Right ventricle myocardium inferior (tissue), 1 donor: Measurements from ENCODE around the gene RASL10A. TPM values are rescaled to one million over a fixed set of nuclear protein-coding genes. Genes with fewer than 3 reads are reported as not detected.
"Not testable (repeated sequence)": the region's sequence is repeated elsewhere in the genome, so short reads cannot be mapped to it uniquely, and the experiment has no call there.

Experiments
- ATAC-seq: fragments of 200-7000 bp; cut with Tn5 transposase; one replicate; pipeline ENCODE4 v1.9.1; 2020; ENCODE audit warnings: mild to moderate bottlenecking, moderate library complexity
- DNase-seq: peaks from one replicate; pipeline ENCODE4 v3.0.0; 2021; ENCODE audit errors: missing footprints
- intact Hi-C: fragments of 100-400 bp; cut with DNase I; formaldehyde crosslinking; loops from one replicate; pipeline ENCODE4 v1.11.0; 2022
- long read RNA-seq: library from polyadenylated mRNA; unstranded; transcript quantifications from one replicate; pipeline ENCODE4 v2.0.0, GENCODE V29; 2021
- total RNA-seq: library from RNA; stranded (reverse); fragmentation: NEBNext Ultra II Directional; extraction: Animal tissue kit (Norgen Biotek cat#: 25700); gene quantifications from one replicate; pipeline ENCODE4 v1.2.1, GENCODE V29; 2021
- donor health status: DM: no; HTN: yes; CAD: no; lungs with severe emphysema.

Gene RASL10A
- total RNA-seq = 1.1 TPM
- long read RNA-seq, partial matches to known transcripts = 0 of 3 reads
- long read RNA-seq, other reads (novel, unspliced or antisense) = 0 of 3 reads

DNA sequence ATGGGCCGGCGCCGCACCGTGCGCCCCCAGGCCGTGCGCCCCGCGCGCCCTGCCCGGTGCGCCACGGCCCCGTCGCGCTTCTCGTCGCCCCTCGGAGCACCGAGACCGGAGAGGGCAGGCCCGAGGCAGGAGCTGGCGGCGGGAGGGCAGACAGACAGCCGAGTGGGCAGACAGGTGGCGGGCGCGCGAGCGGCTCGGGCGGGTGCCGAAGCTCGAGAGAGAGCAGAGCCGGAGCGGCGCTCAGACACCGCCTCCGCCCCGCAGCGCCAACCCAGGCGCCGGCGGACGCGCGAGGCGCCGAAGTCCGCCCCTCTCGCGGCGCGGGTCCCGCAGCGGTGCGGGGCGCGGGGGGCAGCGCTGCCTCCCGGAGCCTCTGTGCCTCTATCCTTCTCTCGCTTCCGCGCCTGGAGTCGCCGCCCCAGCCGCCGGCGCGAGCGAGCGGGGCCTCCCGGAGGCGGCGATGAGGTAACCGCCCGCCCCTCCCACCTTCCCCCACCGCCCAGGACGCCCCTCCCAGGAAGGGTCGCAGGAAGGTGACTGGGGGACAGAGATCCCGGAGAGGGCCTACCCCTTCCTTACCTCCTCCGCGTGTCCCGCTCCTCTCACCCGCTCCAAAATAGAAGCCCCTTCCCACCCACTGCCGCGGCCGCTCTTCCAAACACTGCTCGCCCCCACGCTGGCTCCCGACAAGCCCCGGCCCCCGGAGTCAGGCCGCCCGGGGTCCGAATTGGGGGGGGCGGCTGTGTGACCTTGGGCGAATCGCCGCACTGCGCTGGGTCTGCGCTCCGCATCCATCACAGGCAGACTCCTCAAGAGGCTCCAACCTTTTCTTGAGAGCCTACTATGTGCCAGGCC is at the start of gene RASL10A:
RASL10A (minus strand) TSS at position 412 of the 855 bp plus-strand sequence. CDS start 451 bp downstream, outside the sequence.
- DNase-seq (no peak), ATAC-seq (no peak)
- intact Hi-C loops = no loop called here

DNA sequence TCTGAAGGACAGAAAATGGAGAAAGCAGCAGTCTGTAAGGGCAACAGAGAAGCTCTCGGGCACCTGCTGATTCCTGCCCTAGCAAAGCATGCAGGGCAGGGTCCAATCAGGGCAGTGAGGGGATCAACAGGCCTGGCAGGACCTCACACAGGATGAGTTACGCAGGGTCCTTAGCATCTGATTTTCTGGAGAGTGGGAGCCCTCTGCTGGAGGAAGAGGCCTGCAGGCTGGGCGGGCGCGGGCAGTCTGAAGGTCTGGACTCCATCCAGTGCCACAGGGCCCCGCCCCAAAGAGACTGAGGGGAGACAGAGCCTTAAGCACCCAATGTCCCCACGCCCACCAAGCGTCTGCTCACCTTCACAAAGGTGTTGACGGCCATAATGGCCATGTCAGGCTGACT is 44.0 kb upstream of the RASL10A start:
- DNase-seq = peak; percentile 72
- peak; percentile 84 for ATAC-seq
- intact Hi-C loops = loop anchor here (1.0 kb wide), 1 partner anchor 53 kb away; the partner anchor contains the start of gene GAS2L1

DNA sequence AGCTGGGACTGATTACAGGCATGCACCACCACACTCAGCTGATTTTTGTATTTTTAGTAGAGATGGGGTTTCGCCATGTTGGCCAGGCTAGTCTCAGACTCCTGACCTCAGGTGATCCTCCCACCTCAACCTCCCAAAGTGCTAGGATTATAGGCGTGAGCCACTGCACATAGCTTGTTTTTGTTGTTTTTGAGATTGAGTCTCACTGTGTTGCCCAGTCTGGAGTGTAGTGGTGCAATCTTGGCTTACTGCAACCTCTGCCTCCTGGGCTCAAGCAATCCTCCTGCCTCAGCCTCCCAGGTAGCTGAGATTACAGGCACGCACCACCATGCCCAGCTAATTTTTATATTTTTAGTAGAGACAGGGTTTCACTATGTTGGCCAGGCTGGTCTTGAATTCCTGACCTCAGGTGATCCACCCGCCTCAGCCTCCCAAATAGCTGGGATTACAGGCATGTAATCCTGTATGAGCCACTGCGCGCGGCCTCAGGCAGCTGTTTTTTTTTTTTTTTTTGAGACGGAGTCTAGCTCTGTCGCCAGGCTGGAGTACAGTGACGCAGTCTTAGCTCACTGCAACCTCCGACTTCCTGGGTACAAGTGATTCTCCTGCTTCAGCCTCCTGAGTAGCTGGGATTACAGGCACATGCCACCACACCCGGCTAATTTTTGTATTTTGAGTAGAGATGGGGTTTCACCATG is 41.8 kb upstream of the RASL10A start:
- intact Hi-C loops, ATAC-seq, DNase-seq: not testable (repeated sequence)

GRCh38 chr22:29353860-29354259 is 38.4 kb upstream of the RASL10A start:
- intact Hi-C loops = no loop called here
- DNase-seq = no peak
- no peak for ATAC-seq

DNA sequence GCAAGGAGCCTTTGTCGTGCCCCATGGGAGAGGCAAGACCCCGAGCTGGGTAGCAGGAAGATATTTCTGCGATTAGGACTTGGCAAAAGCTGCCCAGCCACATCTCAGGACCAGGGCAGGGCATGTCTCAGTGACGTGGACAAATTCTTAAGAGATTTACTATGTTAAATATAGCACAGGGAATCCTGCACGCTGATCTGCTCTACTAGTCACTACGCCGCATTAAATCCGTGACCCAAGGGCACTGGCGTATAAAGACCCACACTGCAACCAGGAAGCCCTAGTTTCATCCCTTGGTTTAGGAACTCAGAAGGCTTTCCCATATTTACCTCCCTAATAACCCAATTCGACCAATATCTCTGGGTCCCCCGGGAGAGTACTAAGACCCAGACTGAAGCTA is 37.8 kb upstream of the RASL10A start:
- intact Hi-C loops = no loop called here
- ATAC-seq = no peak
- DNase-seq = no peak

- DNase-seq = no peak
- intact Hi-C loops = no loop called here
- no peak for ATAC-seq
Measured at GRCh38 chr22:29352778-29353177, 37.3 kb upstream of the RASL10A start.

- no peak for DNase-seq
- intact Hi-C loops = no loop called here
- ATAC-seq = no peak
Measured at GRCh38 chr22:29351891-29352290, 36.4 kb upstream of the RASL10A start.

DNA sequence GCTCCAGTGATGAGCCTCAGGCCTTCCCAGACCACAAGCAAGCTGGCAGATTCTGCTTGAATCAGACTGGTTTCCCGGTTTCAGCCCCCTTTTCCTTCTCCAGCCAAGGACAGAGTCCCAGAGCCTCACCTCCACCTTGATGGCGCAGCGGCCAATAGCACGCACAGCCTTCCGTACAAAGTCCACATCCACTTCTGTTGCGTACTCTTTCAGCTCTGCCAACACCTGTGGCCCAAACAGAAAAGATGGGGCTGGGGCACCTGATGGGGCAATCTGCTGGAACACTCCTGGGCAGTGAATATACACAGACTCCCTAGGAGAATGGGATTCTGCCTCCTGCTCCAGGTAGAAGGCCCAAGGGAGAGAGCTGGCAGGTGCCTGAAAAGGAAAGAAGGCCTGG is 35.5 kb upstream of the RASL10A start:
- intact Hi-C loops = no loop called here
- ATAC-seq = no peak
- DNase-seq = no peak

- no peak for ATAC-seq
- DNase-seq = no peak
- intact Hi-C loops = no loop called here
Measured at GRCh38 chr22:29348956-29349355, 33.5 kb upstream of the RASL10A start.

DNA sequence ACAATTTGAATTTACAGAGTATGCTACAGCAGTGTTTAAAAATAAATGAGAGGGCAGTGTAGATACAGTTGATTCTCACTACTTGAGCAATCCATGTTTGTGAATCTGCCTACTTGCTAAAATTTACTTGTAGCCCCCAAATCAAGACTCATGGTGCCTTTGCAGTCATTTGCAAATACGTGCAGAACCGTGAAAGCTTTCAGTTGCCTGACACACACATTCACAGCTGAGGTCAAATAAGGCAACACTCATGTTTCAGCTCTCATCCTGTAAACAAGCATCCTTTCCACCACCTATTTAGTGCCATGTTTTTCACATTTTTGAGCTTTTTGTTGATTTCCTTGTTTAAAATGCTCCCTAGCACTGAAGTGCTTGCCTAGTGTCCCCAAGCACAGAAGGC is 32.5 kb upstream of the RASL10A start:
- ATAC-seq (no peak), DNase-seq (no peak)
- intact Hi-C loops = no loop called here

GRCh38 chr22:29346659-29347058 is 31.2 kb upstream of the RASL10A start:
- DNase-seq = peak; percentile 62
- intact Hi-C loops = no loop called here

DNA sequence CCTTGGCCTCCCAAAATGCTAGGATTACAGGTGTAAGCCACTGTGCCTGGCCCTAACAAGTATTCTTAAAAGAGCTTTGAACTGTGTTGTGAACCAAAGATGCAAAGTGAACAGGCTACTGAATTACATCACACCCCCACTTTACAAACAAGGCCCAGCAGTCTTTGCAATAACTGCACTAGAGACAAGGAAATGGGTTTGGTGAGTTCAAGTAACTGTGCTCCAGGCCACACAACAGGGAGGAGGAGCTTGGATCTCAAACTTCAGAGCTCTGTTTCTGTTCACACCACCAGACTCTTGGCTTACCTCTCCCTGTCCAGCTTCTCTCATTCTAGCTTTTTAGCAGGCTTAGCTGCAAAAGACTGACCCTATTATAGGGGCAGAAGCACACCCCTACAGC is 30.4 kb upstream of the RASL10A start:
- ATAC-seq = no peak
- intact Hi-C loops = no loop called here
- peak; percentile 15 for DNase-seq

More at GRCh38 chr22:29346659-29347058, 31.2 kb upstream of the RASL10A start:
- no peak for ATAC-seq

- ATAC-seq, DNase-seq, intact Hi-C loops: not testable (repeated sequence)
Measured at GRCh38 chr22:29344889-29345288, 29.4 kb upstream of the RASL10A start.

DNA sequence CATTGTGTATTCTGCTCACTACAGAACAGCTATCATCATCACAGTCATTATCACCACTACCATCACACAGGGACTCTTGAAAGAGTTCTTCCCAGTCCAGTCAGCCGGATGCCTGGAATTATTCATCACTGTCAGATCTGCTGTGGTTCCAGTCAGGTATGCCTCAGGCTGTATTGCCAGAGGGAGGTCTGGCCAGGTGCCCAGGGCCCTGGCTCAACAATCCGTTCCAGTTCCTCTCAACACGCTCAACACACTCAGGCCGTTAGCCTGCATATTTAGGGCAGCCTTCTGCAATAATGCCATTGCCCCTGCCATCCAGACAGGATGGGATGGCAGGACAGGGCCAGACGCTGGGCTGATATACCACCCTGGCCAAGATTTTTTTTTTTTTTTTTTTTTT is 28.6 kb upstream of the RASL10A start:
- peak; percentile 80 for DNase-seq
- intact Hi-C loops = no loop called here
- ATAC-seq = peak; percentile 77

- ATAC-seq (peak; percentile 64), DNase-seq (peak; percentile 75)
- intact Hi-C loops = loop anchor here (2.0 kb wide), 1 partner anchor 33 kb away; no protein-coding TSS in a partner anchor
Measured at GRCh38 chr22:29343313-29343805, 27.9 kb upstream of the RASL10A start.

- intact Hi-C loops = loop anchor here (2.0 kb wide), 1 partner anchor 32 kb away; no protein-coding TSS in a partner anchor
- DNase-seq = peak; percentile 20
- no peak for ATAC-seq
Measured at GRCh38 chr22:29342577-29343312, 27.2 kb upstream of the RASL10A start.

GRCh38 chr22:29342177-29342576 is 26.7 kb upstream of the RASL10A start:
- ATAC-seq (no peak), DNase-seq (peak; percentile 21)
- intact Hi-C loops = loop anchor here (2.0 kb wide), 1 partner anchor 31 kb away; no protein-coding TSS in a partner anchor

DNA sequence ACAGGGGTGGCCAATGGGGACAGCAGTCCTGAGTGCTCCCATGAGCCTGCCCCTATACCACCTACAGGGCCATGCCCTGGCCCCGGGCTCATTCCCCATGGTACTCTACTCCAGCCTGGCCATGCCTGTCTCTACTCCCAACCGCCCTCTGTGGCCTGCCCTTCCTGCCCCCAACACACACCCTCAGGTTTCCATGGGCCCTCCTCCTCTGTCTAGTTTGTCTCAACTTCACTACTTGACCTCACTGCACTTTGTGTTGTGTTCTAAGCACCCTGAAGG is 26.3 kb upstream of the RASL10A start:
- intact Hi-C loops = loop anchor here (2.0 kb wide), 1 partner anchor 31 kb away; no protein-coding TSS in a partner anchor
- no peak for ATAC-seq

More for the DNA sequence above, 26.3 kb upstream of the RASL10A start:
- no peak for DNase-seq
